HG03439 (cell line): ENCODE data around the gene DIAPH2.
"Not testable (repeated sequence)": the region's sequence is repeated elsewhere in the genome, so short reads cannot be mapped to it uniquely, and the experiment has no call there.

Experiments
- ATAC-seq: cut with Tn5 transposase; IDR thresholded peaks from one replicate; pipeline ENCODE4 v1.9.1; 2021; ENCODE audit warnings: mild to moderate bottlenecking, moderate library complexity; ENCODE audit not compliant: unreplicated experiment

The DIAPH2 gene

GRCh38 chrX:97366237-97366636, 681.6 kb downstream of the DIAPH2 start:
- no peak for ATAC-seq

GRCh38 chrX:97367125-97367524, 682.5 kb downstream of the DIAPH2 start:
- no peak for ATAC-seq

- no peak for ATAC-seq
Measured at GRCh38 chrX:97369947-97370346, 685.3 kb downstream of the DIAPH2 start.

GRCh38 chrX:97372001-97372766, 687.5 kb downstream of the DIAPH2 start:
- no peak for ATAC-seq

GRCh38 chrX:97374266-97374665, 689.6 kb downstream of the DIAPH2 start:
- no peak for ATAC-seq

- no peak for ATAC-seq
Measured at GRCh38 chrX:97380200-97380599, 695.6 kb downstream of the DIAPH2 start.

GRCh38 chrX:97384685-97385084, 700.0 kb downstream of the DIAPH2 start:
- ATAC-seq = no peak

DNA sequence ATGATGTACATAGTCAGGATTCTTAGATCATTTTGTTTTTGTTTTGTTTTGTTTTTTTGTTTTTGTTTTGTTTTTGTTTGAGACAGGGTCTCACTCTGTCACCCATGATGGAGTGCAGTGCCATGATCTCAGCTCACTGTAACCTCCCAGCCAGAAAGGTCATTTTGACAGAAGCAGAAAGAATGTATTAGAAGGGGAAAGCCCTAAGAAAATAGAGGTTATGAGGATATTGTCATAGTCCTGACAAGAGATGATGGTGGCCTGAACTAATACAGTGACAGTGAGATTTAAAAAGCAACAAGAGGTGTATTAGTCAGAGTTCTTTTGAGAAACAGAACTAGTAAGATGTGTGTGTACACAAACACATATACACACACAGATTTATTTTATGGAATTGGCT, 702.4 kb downstream of the DIAPH2 start:
- no peak for ATAC-seq

- ATAC-seq = no peak
Measured at GRCh38 chrX:97389761-97390192, 705.1 kb downstream of the DIAPH2 start.

GRCh38 chrX:97397371-97397770, 712.7 kb downstream of the DIAPH2 start:
- no peak for ATAC-seq

GRCh38 chrX:97398030-97398551, 713.4 kb downstream of the DIAPH2 start:
- ATAC-seq = no peak

- ATAC-seq = peak; percentile 47
Measured at GRCh38 chrX:97399400-97399799, 714.8 kb downstream of the DIAPH2 start.

GRCh38 chrX:97400492-97400891, 715.9 kb downstream of the DIAPH2 start:
- ATAC-seq = no peak

DNA sequence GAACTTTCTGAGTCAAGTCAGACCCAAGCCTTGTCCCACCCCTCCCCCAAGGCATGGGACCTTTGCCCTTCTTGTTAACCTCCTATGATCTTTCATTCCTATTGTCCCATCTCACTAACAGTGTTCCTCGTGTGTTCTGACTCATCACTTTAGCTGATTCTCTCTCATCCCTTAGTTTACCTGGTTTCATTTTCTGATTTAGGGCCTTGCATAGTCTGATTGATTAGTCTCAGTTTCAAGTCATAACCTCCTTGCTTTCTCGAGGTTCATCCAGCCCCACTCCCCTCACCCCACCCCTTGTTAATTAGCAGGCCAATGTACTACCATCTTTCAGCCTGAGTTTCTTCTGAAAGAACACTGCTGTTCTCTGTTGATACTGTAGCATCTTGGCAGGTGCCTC, 716.5 kb downstream of the DIAPH2 start:
- ATAC-seq = peak; percentile 54

DNA sequence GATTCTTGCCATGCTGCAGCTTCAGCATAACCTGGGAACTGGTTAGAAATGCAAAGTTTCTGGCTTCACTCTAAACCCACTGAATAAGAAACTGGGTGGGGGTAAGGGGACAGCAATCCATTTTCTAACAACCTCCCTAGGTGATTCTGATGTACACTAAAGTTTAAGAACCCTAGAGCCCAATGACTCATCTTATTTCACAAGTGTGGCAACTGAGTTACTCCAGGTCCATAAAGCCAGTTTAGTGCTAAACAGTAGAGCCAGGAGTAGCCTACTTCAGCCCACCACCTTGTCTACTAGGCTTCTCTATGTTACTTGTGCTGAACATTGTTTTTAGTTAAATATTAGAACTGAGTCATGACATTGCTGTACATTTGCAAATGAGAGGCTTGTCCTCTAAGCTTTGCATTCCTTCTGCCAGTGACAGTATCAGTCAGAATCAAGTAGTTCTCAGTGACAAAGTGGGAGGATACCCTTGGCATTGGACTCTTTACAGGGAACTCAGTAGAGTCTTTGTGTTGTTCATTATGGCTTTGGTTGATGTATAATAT, 717.0 kb downstream of the DIAPH2 start:
- no peak for ATAC-seq

DNA sequence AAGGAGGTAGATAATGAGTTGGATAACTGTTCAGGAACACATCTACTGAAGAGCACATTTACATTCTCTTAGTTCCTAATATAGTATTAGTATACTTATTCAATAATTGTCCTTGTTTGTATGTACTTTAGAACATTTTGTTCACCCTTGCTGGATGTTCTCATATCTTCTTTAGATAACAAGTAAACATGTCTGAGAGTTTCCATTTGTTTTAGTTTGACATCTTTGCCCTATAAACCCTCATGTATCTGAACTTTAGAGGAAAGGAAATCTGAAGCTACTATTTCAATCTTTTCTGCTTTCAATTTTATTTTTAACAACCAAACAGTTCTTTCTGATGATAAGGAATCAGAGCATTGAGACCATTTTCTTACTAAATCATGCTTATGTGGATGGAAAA, 717.7 kb downstream of the DIAPH2 start:
- no peak for ATAC-seq

DNA sequence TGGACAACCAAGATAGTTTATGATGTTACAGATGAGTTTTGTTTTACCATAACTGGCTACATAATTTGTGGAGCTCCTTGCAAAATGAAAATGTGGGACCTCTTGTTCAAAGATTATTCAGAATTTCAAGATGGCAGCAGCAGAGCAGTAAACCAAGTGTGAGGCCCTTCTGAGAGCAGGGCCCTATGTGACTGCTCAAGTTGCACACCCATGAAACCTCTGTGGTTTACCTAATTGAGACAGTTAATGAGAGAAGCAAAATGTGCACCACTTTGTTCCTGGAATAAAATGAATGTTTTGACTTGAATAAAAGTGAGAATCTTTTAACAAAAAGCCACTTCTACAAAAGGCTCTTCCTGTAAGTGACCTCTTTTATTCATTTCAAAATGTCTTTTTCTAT, 718.3 kb downstream of the DIAPH2 start:
- no peak for ATAC-seq

DNA sequence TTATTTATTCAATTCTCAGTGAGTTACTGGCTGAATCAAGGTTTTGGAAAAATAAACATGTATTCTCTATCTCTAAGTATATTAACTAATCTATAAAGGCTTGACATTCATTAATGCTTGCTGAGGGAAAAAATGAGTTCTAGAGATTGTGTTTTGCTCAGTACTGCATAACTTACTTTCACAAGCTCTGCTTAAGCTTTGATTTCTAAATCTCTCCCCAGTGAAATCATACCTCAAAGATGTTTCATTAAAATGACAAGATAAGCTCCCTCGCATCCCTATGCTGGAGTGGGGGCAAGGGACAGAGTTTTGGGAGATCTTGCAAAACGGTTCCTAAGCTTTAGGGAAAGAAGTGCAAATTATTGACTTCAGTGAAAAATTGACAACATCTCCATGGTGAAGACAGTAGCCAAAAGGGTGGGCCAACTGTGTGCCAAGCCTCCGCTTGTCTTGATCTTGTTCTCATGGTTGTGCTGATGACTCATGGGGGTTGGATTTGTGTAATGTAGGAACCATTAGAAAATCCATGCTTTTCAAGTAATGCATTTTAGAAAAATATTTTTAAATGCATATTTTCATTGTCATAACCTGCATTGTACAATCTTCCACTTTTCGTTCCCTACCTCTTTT, 720.5 kb downstream of the DIAPH2 start:
- no peak for ATAC-seq

DNA sequence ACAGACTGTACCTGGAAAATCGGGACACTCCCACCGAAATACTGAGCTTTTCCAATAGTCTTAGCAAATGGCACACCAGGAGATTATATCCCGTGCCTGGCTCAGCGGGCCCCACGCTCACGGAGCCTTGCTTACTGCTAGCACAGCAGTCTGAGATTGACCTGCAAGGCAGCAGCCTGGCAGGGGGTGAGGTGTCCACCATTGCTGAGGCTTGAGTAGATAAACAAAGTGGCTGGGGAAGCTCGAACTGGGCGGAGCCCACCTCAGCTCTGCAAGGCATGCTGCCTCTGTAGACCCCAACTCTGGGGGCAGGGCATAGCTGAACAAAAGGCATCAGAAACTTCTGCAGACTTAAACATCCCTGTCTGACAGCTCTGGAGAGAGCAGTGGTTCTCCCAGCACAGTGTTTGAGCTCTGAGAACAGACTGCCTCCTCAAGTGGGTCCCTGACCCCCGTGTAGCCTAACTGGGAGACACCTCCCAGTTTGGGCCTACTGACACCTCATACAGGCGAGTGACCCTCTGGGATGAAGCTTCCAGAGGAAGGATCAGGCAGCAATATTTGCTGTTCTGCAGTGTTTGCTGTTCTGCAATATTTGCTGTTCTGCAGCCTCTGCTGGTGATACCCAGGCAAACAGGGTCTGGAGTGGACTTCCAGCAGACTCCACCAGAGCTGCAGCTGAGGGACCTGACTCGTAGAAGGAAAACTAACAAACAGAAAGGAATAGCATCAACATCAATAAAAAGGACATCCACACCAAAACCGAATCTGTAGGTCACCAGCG, 725.2 kb downstream of the DIAPH2 start:
- not testable (repeated sequence) for ATAC-seq

- ATAC-seq = no peak
Measured at GRCh38 chrX:97416461-97416860, 731.8 kb downstream of the DIAPH2 start.

GRCh38 chrX:97429101-97429500, 744.5 kb downstream of the DIAPH2 start:
- ATAC-seq = no peak
